ENCODE measurements around the gene DNASE1L1.

- TF ChIP-seq CTCF (IDR thresholded peaks at IDR 0.05 in 8 of 11, conservative IDR thresholded peaks at IDR 0.05 in 3 of 11) (no peak), POLR2A (IDR thresholded peaks at IDR 0.05) (no peak)
Measured at GRCh38 chrX:154417157-154417556, 8.1 kb upstream of the DNASE1L1 start.

Measured in spleen (tissue), 7 donors.